BE2C (cell line): ENCODE results near the gene C1orf105.

Source experiments
- DNase-seq: peaks from one replicate; pipeline ENCODE4 v3.0.0-alpha.2; 2020
- H3K27me3 ChIP-seq: fragments of 250-450 bp; sonication (Bioruptor Pico); 2 replicates; pipeline ENCODE4 v1.5.1; 2020; ENCODE audit warnings: mild to moderate bottlenecking
- H3K36me3 ChIP-seq: fragments of 250-450 bp; sonication (Bioruptor Pico); 2 replicates; pipeline ENCODE4 v1.5.1; 2020; ENCODE audit warnings: mild to moderate bottlenecking
- H3K4me1 ChIP-seq: fragments of 250-450 bp; sonication (Bioruptor Pico); 2 replicates; pipeline ENCODE4 v1.5.1; 2020
- H3K4me3 ChIP-seq: 2 replicates; pipeline ENCODE4 v1.5.1; 2011; ENCODE audit warnings: low read depth, low read length
- H3K9me3 ChIP-seq: fragments of 250-450 bp; sonication (Bioruptor Pico); 2 replicates; pipeline ENCODE4 v1.5.1; 2020
- TF ChIP-seq, protein P1 (sequence below): IDR thresholded peaks from 2 replicates; pipeline ENCODE4 v1.5.1; 2012; ENCODE audit warnings: mild to moderate bottlenecking, low read depth, low read length

The C1orf105 gene

DNA sequence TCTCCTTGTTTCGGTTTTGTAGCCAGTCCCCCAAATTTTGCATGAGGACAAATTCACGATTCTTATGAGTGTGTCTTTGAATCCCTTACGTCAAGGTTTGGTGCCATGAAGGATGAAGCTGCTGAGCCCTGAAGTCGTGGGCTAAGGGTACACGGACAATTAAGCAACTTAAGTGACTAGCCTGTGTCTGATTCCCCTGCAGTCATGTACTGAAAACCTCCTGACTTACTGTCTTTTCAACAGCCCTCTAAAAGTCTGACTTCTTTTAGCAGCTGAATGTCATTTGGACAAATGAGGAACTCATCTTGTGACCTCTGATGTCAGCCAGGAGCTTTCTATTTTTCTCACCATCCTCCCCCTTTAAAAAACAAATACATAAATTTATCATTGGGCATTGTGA is 27.1 kb upstream of the C1orf105 start:
- TF ChIP-seq, protein P1, sequence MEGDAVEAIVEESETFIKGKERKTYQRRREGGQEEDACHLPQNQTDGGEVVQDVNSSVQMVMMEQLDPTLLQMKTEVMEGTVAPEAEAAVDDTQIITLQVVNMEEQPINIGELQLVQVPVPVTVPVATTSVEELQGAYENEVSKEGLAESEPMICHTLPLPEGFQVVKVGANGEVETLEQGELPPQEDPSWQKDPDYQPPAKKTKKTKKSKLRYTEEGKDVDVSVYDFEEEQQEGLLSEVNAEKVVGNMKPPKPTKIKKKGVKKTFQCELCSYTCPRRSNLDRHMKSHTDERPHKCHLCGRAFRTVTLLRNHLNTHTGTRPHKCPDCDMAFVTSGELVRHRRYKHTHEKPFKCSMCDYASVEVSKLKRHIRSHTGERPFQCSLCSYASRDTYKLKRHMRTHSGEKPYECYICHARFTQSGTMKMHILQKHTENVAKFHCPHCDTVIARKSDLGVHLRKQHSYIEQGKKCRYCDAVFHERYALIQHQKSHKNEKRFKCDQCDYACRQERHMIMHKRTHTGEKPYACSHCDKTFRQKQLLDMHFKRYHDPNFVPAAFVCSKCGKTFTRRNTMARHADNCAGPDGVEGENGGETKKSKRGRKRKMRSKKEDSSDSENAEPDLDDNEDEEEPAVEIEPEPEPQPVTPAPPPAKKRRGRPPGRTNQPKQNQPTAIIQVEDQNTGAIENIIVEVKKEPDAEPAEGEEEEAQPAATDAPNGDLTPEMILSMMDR = no peak
- Histone ChIP-seq H3K27me3 (no peaks in the 10 kb centered on the region), H3K4me3 (no peak overlapping the region), H3K9me3 (no peaks in the 10 kb centered on the region), H3K4me1 (no peaks in the 10 kb centered on the region), H3K36me3 (no peaks in the 10 kb centered on the region)
- no peak for DNase-seq

DNA sequence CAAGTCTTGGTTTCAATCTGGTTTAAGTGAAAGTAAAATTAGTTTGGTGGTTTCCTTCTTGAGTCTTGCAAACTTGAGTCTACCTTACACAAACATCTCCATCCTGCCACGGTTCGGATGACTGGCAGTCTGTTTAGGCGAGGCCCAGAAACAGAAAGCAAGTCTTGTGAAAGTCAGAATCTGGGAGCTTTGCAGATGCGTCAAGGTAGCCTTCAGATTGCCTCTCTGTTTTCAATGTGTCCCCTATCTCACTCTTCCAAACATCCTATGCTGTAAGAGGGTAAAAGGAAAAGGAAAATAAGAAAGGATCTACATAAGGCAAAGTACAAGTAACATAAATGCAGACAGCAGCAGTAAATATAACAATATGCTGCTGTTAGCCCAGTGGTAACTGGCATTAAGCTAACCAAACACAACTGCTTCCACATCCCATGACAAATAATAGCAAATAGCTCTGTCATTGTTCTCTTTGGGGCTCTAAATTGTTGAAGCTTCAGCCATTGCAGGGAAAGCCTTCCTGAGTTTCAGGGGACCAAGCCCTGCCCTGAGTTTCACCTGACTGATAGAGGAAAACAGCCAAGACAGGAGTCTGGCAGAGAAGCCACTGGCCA is 26.2 kb upstream of the C1orf105 start:
- H3K4me1 ChIP-seq = no peaks in the 10 kb centered on the region
- no peaks in the 10 kb centered on the region for H3K27me3 ChIP-seq
- TF ChIP-seq, protein P1 = no peak
- DNase-seq = no peak
- no peak overlapping the region for H3K4me3 ChIP-seq
- no peaks in the 10 kb centered on the region for H3K9me3 ChIP-seq
- H3K36me3 ChIP-seq = no peaks in the 10 kb centered on the region

DNA sequence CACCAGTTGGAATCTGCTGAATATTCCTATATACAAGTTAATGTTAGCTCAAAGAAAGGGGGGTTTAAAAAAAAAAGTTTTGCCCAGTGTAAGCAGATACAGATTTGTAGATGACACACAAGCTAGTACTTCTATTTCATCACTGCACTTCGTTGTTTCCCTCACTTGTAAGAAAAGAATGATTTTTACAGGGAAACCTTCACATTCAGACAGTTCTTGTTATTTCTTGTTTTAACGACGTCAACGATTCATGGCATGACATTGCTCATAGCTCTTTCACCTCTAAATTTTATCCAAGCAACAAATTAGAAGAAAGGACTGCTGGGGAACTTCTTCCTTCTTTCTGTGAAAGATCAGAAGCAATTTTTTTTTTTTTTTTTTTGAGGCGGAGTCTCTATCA is 25.7 kb upstream of the C1orf105 start:
- TF ChIP-seq, protein P1 = no peak

DNA sequence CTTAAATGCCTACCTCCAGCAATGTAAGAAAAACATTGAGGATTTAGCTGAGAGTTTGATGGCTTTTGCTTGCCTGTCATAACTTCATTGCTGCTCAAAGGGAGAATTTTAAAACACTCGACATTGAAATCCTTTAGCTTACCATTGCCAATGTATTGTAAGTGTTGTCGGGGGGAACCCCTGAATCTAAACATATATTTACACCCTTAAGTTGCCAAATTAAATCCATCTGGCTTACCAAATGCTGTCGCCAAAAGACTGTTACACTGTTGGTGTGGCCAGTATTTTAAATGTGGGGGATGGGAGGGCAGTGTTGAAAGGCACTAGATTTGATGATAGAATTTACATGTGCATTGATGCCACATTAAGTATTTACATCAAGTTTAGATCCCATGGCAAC is 24.9 kb upstream of the C1orf105 start:
- H3K4me1 ChIP-seq = no peaks in the 10 kb centered on the region
- H3K9me3 ChIP-seq = no peaks in the 10 kb centered on the region
- H3K27me3 ChIP-seq = no peaks in the 10 kb centered on the region
- H3K36me3 ChIP-seq = no peaks in the 10 kb centered on the region
- TF ChIP-seq, protein P1 = no peak
- no peak overlapping the region for H3K4me3 ChIP-seq
- DNase-seq = no peak

More for the DNA sequence above, 25.7 kb upstream of the C1orf105 start:
- no peaks in the 10 kb centered on the region for H3K27me3 ChIP-seq
- no peaks in the 10 kb centered on the region for H3K4me1 ChIP-seq
- no peak for DNase-seq
- no peaks in the 10 kb centered on the region for H3K36me3 ChIP-seq
- H3K4me3 ChIP-seq = no peak overlapping the region
- no peaks in the 10 kb centered on the region for H3K9me3 ChIP-seq

DNA sequence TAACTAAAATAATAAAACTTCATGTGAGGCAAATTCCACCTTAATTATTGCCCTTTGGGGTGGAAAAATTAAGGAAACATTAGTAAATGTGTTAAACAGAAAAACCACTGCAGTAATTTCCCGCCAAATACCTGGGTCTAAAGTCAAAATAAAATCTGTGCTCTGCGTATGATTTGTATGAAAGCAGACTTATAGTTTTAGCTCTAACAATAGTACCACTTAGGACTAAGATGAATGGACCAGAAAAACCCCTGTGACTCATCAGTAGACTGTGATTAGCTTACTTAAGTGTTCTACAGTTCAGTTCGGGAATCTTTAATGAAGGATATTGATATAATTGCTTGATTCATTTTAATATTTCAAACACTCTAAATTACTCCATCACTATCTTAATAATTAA is 23.3 kb upstream of the C1orf105 start:
- no peaks in the 10 kb centered on the region for H3K4me1 ChIP-seq
- H3K27me3 ChIP-seq = no peaks in the 10 kb centered on the region
- H3K36me3 ChIP-seq = no peaks in the 10 kb centered on the region
- DNase-seq = no peak
- H3K4me3 ChIP-seq = no peak overlapping the region
- TF ChIP-seq, protein P1 = no peak
- H3K9me3 ChIP-seq = no peaks in the 10 kb centered on the region

DNA sequence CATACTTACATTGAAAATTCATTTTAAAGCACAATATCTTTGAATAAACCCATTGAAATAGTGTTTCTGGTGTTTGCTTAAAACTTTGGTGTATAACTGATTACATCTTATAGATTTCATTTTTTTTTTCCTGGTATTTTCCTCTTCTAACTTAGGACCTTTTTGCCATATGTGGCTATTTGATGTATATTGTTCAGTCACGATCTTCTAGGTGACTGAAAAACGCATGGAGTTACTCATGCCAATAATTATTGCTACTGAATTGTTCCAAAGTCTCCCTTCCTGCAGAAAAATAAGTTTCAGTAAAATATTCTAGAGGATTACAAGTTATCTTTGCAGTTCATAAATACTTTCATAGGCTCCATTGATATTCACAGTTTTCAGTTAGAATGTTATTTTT is 22.9 kb upstream of the C1orf105 start:
- no peak for DNase-seq
- Histone ChIP-seq H3K9me3 (no peaks in the 10 kb centered on the region), H3K4me1 (no peaks in the 10 kb centered on the region), H3K36me3 (no peaks in the 10 kb centered on the region), H3K27me3 (no peaks in the 10 kb centered on the region), H3K4me3 (no peak overlapping the region)
- TF ChIP-seq, protein P1 = no peak
